HEK293T (cell line): ENCODE data around the gene FAF2.

Experiments used
- ARNT ChIP-seq: fragments of 450-650 bp; IDR thresholded peaks from 2 replicates; pipeline ENCODE4 v1.6.1; 2017; ENCODE audit warnings: mild to moderate bottlenecking
- FOXK2 ChIP-seq: fragments of 450-650 bp; IDR thresholded peaks from 2 replicates; pipeline ENCODE4 v1.6.1; 2016; ENCODE audit warnings: mild to moderate bottlenecking
- TARDBP ChIP-seq: fragments of 450-650 bp; IDR thresholded peaks from 2 replicates; pipeline ENCODE4 v1.6.1; 2016

DNA sequence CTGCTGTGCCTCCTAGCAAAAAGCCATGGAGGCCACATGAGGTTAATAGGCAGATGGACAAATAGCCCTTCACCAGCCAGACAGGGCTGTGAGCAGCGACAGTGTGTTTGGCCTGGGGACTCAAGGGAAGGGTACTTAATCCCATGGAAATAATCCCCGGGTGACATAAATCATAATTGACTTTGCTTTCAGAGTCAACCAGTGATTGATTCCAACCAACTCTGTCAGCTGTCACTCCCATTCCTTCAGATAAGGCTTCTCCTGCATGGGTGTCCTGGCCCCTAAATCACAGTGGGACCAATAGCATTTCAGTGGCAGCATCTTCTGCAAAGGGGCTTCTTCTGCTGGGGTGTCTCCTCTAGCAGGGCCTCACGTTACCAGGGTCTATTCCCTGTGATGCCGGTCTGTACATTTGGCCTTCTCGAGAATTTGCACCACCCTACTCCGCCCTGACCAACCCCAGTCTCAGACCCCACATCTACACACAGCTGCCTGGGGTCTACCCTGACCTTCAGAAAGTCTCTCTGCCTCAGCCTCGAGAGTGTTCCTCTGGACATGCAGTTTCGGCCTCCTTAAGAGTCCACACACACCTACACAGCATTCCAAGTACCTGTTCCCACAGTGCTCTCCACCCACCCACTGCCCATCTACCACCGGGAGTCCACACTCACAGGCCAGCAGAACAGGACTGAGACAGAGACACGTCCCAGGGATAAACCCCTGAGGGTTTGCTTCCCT, 35.5 kb upstream of the FAF2 start:
- TF ChIP-seq ARNT (no peak), TARDBP (no peak), FOXK2 (no peak)
